Neural cell (in vitro differentiated cells): Measurements from ENCODE around the gene NMT1.

Experiments
- EP300 ChIP-seq: fragments of 450-650 bp; conservative IDR thresholded peaks from 2 replicates; pipeline ENCODE4 v1.6.1; 2014; ENCODE audit warnings: antibody characterized with exemption, mild to moderate bottlenecking, moderate library complexity; ENCODE audit not compliant: poor library complexity, severe bottlenecking
- EZH2 ChIP-seq: fragments of 200-600, 300-800 bp; shearing (Covaris generic), sonication (generic); IDR thresholded peaks from 2 replicates; pipeline ENCODE4 v1.6.1; 2014; ENCODE audit warnings: antibody characterized with exemption, low read length, borderline replicate concordance, mild to moderate bottlenecking; ENCODE audit not compliant: insufficient read depth, poor library complexity, severe bottlenecking
- RAD21 ChIP-seq: fragments of 450-650 bp; conservative IDR thresholded peaks from 2 replicates; pipeline ENCODE4 v1.6.1; 2014; ENCODE audit warnings: antibody characterized with exemption, mild to moderate bottlenecking, moderate library complexity
- TF ChIP-seq, protein P1 (sequence below): fragments of 450-650 bp; IDR thresholded peaks from 2 replicates; pipeline ENCODE4 v1.5.1; 2014; ENCODE audit warnings: antibody characterized with exemption, mild to moderate bottlenecking, moderate library complexity; ENCODE audit not compliant: poor library complexity, severe bottlenecking

DNA sequence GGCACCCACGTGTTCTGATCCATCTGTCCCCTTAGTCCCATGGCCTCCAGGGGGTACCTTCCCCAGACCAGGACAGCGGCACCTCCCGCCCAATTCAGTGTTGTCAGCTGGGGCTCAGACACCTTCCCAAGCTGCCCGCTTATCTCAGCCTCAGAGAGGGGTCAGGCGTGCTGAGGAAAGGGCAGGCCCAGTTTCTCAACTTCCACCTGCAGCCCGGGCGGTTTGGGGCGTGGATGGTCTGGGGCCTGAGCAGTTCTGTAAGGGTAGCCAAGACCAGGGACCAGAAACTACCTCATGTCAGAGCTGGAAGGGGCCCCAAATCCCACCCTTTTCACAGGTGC is 66.1 kb downstream of the NMT1 start:
- TF ChIP-seq EZH2 (no peak), EP300 (no peak), RAD21 (no peak)
- TF ChIP-seq, protein P1, sequence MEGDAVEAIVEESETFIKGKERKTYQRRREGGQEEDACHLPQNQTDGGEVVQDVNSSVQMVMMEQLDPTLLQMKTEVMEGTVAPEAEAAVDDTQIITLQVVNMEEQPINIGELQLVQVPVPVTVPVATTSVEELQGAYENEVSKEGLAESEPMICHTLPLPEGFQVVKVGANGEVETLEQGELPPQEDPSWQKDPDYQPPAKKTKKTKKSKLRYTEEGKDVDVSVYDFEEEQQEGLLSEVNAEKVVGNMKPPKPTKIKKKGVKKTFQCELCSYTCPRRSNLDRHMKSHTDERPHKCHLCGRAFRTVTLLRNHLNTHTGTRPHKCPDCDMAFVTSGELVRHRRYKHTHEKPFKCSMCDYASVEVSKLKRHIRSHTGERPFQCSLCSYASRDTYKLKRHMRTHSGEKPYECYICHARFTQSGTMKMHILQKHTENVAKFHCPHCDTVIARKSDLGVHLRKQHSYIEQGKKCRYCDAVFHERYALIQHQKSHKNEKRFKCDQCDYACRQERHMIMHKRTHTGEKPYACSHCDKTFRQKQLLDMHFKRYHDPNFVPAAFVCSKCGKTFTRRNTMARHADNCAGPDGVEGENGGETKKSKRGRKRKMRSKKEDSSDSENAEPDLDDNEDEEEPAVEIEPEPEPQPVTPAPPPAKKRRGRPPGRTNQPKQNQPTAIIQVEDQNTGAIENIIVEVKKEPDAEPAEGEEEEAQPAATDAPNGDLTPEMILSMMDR, result no peak
